AG04450 (cell line): ENCODE data around the gene CPSF4. TPM values are rescaled to one million over a fixed set of nuclear protein-coding genes. Genes with fewer than 3 reads are reported as not detected.
A peak's percentile ranks its signal among the peaks of the same experiment; 100 is the strongest.

Source experiments
- CTCF ChIA-PET: fragments of 300-600, 350-600 bp; formaldehyde crosslinking; extraction: SDS; loops from one replicate; lab custom pipeline; 2022; ENCODE audit warnings: antibody characterized with exemption, inconsistent platforms; lab: Charles Lee
- POLR2A ChIA-PET: fragments of 350-600 bp; formaldehyde crosslinking; extraction: SDS; loops from one replicate; lab custom pipeline; 2021; ENCODE audit warnings: antibody characterized with exemption, inconsistent platforms; lab: Yijun Ruan, JAX
- DNase-seq: peaks from one replicate; pipeline ENCODE4 v3.0.0-alpha.2; 2011; ENCODE audit warnings: low read depth, low spot score
- H3K27ac ChIP-seq: one replicate; pipeline ENCODE4 v1.5.1; 2012; ENCODE audit warnings: low read depth, low read length, control low read depth
- H3K27me3 ChIP-seq: one replicate; pipeline ENCODE4 v1.6.0; 2012; ENCODE audit warnings: low read length; ENCODE audit not compliant: control insufficient read depth, insufficient read depth
- H3K4me3 ChIP-seq: 2 replicates; pipeline ENCODE4 v1.5.1; 2011; ENCODE audit warnings: mild to moderate bottlenecking, low read depth, low read length, control low read depth
- H3K9me3 ChIP-seq: 2 replicates; pipeline ENCODE4 v1.5.1; 2012; ENCODE audit warnings: low read length; ENCODE audit not compliant: control insufficient read depth, insufficient read depth
- CTCF ChIP-seq: IDR thresholded peaks from 2 replicates; pipeline ENCODE4 v1.5.1; 2011; ENCODE audit warnings: low read depth, low read length, control low read depth, inconsistent platforms
- polyA plus RNA-seq: library from polyadenylated mRNA; depleted of rRNA; stranded (reverse); fragments of >200 nt; gene quantifications from 2 replicates; pipeline ENCODE4 v1.2.3, GENCODE V29; 2011

CPSF4 gene
- polyA plus RNA-seq, 1 experiment, result 27.6 TPM

- no peaks in the 10 kb centered on the region; the same call in 1 of the 2 replicates for H3K9me3 ChIP-seq
- peak overlapping the region; percentile 42 for H3K4me3 ChIP-seq
- POLR2A ChIA-PET, result interaction anchor here (0.9 to 1.9 kb wide), 3 partner anchors 16 to 30 kb away, joined by 3 to 9 read pairs (median 4); partner anchors contain the start of genes BUD31 and PDAP1
- DNase-seq, result no peak
- H3K27ac ChIP-seq, result peak overlapping the region; percentile 31
- TF ChIP-seq CTCF, result no peak
- H3K27me3 ChIP-seq, result no peaks in the 10 kb centered on the region
- CTCF ChIA-PET, result interaction anchor here (0.6 kb wide), 1 partner anchor 11 kb away, joined by 3 read pairs; no protein-coding TSS in a partner anchor
Measured at GRCh38 chr7:99392659-99393354, 45.9 kb upstream of the CPSF4 start.

GRCh38 chr7:99393355-99394187 lies 45.2 kb upstream of the CPSF4 start:
- H3K4me3 ChIP-seq, result peak overlapping the region; percentile 42
- DNase-seq, result no peak
- CTCF ChIA-PET, result interaction anchor here (0.6 kb wide), 1 partner anchor 290 kb away, joined by 5 read pairs; no protein-coding TSS in a partner anchor

GRCh38 chr7:99394188-99394502 lies 44.6 kb upstream of the CPSF4 start:
- DNase-seq, result no peak
- TF ChIP-seq CTCF, result no peak
- POLR2A ChIA-PET, result interaction anchor here (1.0 kb wide), 1 partner anchor 13 kb away, joined by 3 read pairs; no protein-coding TSS in a partner anchor
- no peak overlapping the region for H3K27ac ChIP-seq
- CTCF ChIA-PET, result interaction anchor here (0.6 kb wide), 1 partner anchor 291 kb away, joined by 5 read pairs; no protein-coding TSS in a partner anchor
- H3K4me3 ChIP-seq, result no peak overlapping the region
- H3K9me3 ChIP-seq, result no peaks in the 10 kb centered on the region; the same call in 1 of the 2 replicates
- no peaks in the 10 kb centered on the region for H3K27me3 ChIP-seq

More at GRCh38 chr7:99393355-99394187, 45.2 kb upstream of the CPSF4 start:
- POLR2A ChIA-PET, result interaction anchor here (1.0 to 1.9 kb wide), 3 partner anchors 14 to 19 kb away, joined by 3 to 9 read pairs (median 4); partner anchors contain the start of genes BUD31 and PDAP1
- H3K27me3 ChIP-seq, result no peaks in the 10 kb centered on the region
- peak overlapping the region; percentile 11 for H3K27ac ChIP-seq
- TF ChIP-seq CTCF, result no peak
- no peaks in the 10 kb centered on the region; the same call in 1 of the 2 replicates for H3K9me3 ChIP-seq

DNA sequence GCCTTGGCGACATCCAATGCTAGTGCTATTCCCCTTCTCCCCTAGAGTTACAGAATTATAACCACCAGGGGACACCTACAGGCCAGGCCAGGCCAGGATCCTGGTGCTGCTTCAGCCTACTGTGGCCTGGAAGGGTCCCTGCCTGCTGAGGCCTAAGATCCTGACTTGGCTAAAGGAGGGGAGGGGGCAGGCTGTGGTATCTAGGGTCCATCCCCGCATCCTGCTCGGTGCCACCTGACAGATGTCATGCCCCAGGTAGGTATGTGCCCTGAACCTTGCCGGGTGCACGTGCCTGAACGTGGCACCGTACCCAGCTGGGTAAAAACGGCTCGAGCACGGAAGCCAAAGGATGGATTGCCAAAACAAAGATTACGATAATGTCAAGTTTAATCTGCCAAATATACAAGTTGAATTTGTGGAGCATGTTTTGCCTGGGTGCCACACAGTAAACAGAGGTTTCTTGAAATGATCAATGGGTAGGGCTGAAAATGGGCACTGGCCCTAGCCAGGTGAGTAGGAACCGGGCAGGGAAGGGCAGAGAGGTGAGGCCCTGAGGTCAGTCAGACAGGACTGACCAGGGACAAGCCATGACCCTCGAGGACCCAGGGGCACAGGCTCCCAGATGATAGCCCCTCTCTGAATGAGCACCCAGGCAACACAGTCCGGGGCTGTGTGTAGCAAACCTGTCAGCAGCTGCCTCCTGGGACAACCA lies 43.0 kb upstream of the CPSF4 start:
- Histone ChIP-seq H3K9me3 (no peaks in the 10 kb centered on the region; the same call in 1 of the 2 replicates), H3K27ac (no peak overlapping the region), H3K27me3 (no peaks in the 10 kb centered on the region), H3K4me3 (no peak overlapping the region)
- DNase-seq, result no peak
- no peak for TF ChIP-seq CTCF
- CTCF ChIA-PET, result no interaction called here
- POLR2A ChIA-PET, result no interaction called here
